GM21390 (cell line): ENCODE data around the gene CHRDL2.

Source experiments
- ATAC-seq: cut with Tn5 transposase; IDR thresholded peaks from one replicate; pipeline ENCODE4 v1.9.1; 2021; ENCODE audit not compliant: unreplicated experiment

CHRDL2 gene

DNA sequence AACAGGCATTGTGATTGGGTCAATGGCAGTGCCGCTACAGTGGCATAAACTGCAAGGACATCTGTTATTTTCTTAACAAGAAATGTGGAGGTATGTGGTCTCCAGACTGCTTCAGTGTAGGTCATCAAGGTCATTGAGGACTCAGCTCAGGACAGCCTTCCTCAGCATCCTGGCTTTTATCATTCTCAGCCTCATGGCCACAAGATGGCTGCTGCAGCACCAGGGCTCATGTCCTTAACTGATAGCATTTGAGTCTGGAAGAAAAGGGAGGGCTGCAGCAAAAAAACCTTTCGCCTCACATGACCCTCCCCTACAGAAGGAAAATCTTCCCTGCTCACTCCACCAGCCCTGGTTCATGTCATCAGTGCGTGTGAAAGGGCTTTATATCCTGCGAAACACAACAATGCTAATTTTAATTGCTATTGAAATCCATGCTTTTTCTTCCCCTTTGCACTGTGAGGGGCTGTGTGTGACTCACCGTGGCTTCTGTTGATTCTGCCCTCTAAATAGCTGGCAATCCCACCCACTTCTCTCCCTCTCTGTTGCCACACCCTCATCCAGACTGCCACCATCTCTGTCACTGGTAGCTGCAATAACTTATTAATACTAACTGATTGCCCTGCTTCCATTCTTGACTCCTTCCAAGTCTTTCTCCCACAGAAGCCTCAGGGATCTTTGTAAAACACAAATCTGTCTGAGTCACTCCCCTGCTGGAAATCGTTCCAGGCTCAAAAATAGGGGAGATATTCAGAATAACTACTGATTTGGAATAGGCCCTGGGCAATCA is 43.8 kb downstream of the CHRDL2 start:
- no peak for ATAC-seq

DNA sequence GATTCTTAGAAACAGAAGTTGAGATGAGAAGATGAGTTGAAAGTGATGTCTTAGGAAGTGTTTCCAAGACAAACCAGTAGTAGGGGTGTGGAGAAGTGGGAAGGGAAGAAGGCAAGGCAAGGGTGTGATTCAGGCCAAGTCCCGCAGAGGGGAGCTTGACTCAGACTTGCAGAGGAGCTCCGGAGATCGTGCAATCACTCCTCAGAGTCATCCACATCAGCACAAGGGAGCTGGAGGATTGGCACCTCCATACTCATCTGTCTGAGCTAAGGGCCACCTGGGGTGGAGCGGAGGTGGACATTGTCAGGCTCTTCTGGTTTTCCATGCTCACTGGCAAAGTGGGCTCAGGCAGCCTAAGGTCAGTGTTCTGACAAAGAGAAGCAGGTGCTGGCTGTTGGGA is 44.4 kb downstream of the CHRDL2 start:
- no peak for ATAC-seq

DNA sequence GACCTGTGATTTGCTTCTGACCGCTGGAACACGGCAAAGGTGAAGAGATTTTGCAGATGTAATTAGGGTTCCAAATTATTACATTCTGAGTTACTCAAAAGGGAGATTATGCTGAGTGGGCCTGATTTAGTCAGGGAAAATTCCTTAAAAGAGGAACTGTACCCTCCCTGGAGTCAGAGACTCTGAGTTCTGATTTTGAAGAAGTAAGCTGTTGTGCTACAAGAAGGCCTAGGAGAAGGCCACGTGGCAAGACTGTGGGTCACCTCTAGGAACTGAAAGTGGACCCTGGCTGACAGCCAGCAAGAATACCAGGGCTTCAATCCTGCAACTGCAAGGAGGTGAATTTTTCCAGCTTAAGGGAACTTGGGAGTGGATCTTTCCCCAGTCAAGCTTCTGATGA is 45.3 kb downstream of the CHRDL2 start:
- ATAC-seq = no peak

DNA sequence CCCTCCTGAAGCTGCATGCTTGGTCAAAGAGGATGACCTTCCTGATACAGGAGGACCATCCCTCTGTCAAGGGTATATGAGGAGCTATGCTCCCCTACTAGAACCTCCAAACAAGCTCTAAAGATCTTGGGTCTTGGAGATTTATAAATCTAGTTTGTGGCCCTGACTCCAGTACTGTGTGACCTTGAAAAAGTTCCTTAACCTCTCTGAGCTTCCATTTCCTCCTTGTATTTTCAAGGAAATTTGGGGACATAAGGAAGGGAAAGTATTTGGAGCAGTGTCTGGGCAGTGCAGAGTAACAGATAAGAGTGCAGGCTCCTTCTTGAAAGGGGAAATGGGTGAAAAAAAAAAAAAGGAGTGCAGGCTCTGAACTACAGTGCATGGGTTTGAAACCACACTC is 45.9 kb downstream of the CHRDL2 start:
- no peak for ATAC-seq

DNA sequence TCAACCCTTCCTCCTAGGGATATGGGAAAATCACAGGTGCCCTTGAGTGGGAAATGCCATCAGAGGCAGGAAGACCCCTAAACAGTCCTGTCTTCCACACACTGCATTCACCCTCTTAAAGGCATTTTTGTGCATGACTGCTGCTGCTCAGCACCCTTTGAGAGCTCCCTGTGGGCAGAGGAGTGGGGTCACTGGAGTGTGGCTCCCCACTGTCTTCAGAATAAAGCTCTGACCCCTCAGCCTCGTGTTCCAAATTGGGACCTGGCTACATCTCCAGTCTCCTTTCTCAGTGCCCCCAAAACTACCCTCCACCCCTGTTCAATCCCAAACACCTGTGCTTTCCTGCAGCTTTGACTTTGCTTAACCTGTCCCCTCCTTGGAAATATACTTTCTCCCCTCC is 46.6 kb downstream of the CHRDL2 start:
- ATAC-seq = no peak

DNA sequence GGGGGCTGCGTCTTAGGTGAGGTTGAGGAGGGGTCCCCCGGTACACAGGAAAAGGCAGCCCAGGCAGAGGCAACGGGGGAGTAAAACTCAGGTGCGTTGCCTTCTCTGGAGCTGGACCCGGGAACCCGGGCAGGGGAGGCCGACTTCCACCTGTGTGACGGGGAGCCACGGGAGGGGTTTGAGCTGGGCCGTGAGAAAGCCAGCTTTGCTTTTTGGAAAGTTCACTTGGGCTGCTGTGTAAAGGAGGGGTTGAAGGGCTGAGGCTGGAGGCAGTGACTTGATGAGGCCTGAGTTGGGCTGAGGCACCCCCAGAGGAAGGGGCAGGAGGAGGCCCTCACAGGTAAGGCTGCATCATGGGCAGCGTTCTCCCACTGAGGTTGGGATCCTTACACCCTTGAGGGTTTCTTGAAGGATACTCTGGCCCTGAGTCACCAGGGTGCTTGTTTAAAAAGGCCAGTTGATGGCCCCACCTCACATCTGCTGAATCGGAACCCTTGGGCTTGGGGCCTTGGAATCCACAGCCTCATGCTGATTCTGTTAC is 47.2 kb downstream of the CHRDL2 start:
- no peak for ATAC-seq

DNA sequence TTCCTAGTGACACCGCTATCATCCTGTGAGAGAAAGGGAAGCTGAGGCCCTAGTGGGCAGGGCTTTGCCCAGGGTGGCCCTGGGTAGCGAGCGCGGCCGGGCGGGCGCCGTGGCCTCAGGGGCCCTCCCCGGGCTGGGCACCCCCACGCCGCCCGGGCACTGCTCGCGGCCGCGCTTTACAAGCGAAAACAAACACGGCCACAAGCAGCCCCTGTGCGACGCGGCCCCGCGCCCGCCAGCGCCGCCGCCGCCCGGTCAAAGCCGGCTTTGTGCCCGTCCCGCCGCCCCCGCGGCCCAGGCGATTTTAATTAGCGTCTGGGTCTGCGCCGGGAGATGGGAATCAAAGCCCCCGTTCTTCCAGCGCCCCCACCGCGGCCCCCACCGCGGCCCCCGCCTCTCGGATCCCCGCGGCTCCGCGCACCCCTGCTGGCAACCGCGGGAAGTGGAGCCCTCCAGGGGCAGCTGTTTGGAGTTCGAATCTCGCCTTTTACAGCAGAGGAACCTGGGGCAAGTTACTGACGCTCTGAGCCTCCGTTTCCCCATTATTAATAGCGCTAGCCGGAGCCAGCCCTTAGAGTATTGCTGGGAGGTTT is 47.9 kb downstream of the CHRDL2 start:
- no peak for ATAC-seq

DNA sequence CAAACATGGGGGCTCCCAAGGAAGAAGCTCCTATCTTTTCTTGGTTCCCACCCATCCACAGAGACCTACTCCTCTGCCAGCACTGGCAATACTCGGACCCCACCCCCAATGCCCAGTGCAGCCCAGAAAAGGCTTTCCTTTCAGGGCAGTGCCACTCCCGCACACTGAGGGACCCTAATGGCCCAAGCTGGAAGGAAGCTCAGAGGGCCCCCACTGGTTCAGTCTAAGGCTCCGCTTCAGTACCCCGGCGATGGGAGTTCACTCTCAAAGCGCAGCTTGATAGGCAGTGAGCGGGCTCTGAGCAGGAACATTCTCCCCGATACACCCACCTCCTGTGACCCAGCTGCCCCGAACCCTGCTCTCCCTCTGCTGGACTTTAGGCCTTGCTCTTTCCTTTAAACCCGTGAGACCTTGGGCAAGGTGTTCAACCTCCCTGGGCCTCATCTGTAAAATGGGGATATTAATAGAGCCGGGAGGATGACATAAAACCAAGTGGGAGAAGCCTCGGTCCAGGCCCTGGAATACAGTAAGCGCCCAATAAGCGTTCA is 48.4 kb downstream of the CHRDL2 start:
- ATAC-seq = no peak

DNA sequence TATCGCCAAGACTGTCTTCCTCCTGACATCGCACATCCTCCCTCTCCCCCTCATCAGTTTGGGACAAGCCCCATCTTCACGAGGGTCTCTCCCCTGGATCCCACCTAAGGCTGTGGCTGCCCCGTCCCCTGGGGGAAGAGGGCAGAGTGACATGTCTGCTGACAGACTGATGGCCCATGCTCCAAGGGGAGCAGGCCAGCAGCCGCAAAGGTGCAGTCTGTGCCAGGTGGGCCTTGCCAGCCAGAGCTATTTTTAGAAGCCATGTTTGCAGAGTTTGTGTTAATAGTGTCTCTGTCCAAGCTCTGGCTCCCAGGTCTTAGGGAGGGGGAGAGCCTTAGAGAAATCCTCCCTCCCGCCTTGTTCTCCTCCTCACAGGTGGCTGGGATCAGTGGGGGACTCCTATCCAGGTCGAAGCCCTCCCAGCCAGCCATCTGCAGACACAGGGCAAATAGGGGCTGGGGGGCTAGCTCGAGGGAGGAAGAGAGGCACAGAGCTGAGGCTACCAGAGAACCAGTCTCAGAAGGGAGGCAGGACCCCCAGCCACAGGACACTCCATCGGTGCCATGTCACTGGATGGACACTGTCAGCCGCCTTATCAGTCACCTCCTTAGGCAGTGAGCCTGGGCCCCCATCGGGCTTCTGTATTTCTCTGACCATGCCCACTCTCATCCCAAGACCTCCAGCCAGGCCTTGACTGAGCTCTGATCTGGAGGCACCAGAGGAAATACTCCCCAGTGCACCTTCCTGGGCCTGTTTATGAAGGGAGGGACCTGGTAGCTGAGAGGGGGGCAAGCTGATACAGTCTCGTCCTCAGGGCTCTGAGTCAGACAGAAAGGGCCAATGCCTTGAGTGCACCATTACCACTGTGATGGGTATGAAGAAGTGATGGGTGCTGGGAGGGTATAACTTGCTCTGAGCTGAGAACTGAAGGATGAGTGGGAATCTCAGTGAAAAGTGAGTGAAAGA is 49.3 kb downstream of the CHRDL2 start:
- ATAC-seq = no peak

DNA sequence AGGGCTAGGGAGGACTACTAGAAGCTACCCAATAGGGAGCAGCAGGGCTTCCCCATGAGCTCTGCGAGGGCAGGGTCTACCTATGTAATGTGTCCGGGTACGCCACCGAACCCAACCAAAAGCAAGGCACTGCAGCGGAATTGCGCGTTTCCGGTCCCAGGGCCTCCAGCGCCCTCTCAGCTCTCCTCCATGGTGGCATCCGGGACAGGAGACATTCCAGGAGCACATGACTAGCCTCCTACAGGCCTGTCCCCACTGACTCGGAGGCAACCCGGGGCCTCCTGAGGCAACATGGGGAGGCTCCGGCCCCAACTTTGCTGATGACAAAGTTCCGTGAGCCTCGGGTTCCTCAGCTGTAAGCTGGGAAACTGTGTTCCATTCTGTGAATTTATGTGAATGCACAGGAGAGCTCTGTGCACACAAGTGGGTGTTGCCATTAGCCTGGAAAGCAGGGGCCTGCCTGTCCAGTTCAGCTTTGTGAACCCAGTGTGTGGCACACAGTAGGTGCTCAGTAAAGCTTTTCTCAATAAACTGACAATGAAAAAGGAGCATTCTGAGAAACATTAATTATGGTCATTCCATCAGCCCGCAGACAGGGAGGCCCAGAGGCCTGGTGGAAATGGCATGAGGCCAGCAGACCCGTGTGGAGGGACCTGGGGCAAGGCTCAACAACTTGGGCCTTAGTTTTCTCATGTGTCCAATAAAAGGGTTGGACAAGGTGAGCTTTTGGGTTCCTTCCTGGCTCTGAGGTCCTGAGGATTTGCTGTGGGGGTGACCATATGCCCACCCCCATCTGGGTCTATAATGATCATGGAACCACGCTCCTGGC is 50.3 kb downstream of the CHRDL2 start:
- ATAC-seq = no peak

DNA sequence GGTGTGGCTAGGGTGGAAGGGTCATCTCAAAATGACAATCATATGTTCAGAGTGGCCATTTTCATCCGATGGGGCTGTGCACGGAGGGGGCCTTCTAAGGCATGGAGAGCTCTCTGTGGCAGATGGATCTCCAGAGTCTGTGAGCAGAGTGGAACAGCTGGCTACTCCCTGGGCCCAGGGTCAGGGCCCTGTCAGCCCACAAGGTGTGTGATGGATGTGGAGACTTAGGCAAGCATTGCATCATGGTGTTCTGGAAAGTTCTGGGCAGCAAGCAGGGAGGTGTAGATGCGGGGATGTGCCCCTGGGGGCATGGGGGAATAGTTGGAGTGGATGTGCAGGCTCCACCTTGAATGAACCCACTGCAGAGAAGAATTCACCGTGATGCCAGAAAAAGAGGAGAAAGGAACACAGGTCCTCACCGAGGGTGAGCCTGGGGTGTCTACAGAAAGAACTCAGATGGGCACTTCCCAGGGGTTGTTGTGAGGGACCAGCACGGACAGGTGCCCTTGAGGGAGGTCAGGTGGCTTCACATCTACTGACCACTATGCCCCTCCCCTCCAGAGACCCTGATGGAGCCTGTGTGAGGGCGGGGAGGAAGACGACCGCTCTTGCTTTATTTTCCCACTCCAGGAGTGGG is 51.1 kb downstream of the CHRDL2 start:
- no peak for ATAC-seq

DNA sequence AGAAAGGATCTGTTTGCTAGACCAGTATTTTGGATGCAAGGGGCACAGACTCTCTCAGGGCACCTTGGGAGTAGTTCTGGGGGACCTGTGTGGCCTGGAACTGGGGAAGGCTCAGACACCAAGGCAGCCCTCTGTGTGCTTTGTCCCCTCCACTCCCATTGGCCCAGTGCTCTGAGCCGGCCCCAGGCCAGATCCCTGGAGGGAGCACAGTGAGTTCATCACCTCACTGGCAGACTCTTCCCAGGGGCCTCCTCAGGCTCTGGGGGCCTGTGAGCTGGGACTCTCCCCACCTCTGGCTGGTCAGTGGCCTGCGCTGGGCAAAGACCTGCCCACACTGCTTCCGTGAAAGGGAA is 51.7 kb downstream of the CHRDL2 start:
- no peak for ATAC-seq

DNA sequence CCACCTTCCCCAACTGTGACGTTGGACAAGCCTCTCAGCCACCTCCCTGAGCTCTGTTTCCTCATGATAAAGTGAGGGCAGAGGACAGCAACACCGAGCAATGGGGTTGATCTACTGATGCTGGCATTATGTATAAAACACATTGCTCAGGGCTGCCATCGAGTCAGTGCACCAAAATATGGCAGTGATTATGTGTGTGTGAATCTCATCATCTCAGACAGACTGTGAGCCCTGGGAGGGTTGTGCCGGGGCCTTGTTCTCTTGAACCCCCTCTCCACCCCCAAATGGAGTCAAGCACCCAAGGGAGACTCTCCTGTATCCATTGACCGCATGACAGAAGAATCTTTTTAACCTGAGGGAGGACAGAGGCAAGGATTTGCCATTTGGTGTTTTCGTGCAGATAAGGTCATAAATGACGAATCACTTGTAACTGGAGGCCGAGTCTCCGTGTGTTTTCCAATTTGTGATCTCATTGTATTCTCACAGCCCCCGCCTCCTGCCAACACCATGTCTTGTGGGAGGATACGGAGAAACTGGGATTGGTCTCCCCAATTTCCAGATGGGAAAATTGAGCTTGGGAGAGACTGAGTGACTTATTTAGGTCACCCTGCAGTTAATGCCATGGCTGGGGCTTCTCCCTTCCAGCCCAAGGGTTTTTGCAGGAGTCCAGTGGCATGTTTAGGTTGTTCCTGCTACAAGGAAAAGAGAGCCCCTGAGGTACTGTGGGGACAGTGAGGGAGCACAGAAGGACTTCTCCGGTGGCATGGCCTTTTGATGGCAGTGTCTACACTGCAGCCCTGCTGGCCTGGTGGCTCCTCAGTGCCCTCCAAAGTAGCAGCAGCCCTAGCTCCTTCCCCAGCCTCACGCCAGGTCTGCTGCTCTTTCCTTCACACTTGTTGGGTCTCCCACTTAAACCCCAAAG is 52.4 kb downstream of the CHRDL2 start:
- no peak for ATAC-seq

DNA sequence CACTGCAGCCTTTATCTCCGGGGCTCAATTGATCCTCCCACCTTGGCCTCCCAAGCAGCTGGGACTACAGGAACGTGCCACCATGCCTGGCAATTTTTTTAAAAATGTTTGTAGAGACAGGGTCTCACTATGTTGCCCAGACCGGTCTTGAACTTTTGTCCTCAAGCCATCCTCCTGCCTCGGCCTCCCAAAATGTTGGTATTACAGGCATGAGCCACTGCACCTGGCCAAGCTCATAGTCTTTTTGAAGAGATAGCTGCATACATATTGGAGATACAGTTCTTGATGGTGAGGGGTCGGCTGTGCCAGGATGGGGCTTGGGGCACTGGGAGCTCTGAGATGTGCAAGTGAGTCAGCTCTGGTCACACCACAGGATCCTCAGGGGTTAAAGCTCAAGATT is 53.2 kb downstream of the CHRDL2 start:
- ATAC-seq = no peak

DNA sequence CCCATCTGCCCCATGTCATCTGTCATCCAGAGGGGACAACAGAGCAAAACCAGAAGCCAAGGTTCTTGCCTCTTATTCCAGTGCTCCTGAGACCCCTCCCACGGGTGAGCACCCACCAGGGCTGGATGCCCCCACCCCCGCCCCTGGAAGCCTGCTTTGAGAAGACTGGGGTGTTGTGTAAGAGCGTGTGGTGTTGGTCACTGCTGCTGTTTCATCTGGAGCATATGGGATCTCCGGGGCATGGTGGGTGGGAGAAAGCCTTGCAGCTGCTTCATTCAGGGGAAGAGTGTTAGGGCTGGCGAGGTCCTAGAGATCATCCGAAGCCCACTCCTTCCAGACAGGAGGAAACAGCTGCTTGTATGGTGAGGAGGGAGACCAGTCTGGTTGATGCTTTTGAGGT is 54.1 kb downstream of the CHRDL2 start:
- ATAC-seq = no peak

DNA sequence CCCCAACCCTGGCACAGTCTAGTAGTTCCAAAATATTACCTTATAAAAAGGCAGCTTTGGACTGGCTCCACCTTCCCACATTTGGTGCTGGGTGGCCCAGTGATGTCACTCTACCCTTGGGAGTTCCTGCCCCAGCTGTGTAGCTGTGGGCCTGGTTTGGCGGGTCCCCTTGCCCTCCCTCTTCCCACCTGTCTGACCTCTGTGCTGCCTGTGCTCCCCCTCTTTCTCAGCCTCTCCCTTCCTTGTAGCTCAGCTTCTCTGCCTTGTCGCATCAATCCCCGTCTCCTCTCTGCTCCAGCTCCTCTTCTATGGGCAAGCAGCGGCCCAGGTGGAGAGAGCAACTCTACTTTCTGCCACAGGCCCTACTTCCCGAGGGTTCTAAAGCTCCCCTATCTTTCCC is 54.6 kb downstream of the CHRDL2 start:
- ATAC-seq = no peak

DNA sequence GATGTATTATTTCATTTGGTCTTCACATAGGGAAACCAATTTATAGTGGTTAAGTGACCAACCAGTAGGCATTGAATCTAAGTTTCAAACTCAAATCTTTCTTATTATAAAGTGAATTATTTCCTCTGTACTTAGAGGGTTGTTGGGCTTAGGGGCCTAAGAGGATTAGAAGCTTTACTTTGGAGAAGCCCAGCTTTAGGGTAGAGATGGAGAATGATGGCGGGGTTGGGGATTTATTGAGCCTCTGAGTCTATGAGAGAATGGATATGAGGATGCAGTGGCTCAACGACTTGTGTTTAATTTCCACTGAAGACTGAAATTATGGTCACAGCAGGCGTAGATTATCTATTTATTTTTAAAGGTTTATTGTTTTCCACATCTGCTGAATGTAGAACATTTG is 55.5 kb downstream of the CHRDL2 start:
- no peak for ATAC-seq

DNA sequence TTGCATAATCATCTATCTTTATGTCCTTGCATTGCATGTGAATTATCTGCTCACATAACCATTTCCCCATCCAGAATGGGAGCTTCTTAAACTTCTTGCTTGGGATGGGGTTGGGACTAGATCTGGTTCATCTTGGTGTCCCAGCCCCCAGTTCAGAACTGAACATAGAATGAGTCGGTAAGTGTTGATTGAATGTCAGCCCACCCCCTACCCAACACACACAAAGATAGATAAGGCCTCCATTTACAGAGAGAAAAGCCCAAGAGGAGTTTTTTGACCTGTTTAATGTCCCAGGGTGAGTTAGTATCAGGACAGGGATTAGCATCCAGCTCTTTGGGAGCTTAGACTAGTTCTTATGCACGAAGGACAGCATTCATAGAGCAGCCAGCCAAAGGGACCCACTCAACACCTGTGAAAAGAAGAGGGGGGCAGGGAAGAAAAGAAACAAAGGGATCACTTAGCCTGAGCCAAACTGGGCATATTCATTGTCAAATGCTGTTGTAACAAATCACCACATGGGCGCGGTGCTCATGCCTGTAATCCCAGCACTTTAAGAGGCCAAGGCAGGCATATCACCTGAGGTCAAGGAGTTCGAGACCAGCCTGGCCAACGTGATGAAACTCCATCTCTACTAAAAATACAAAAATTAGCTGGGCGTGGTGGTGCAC is 57.4 kb downstream of the CHRDL2 start:
- ATAC-seq = no peak
